Stimulated activated CD4-positive, alpha-beta T cell treated with anti-CD3 and anti-CD28 coated beads, Interleukin-1b, Interleukin-23, amount 100 ng/mL, for 4 hours (primary cell): ENCODE data around the gene MNX1.

Experiments
- DNase-seq, 2 donors: peaks; one replicate each; pipeline ENCODE4 v3.0.0-alpha.2; 2020; ENCODE audit warnings: low read depth in 2 of 2

Gene MNX1

GRCh38 chr7:157014635-157015555 is 4.4 kb upstream of the MNX1 start:
- DNase-seq = no peak

GRCh38 chr7:157013602-157014549 is 3.4 kb upstream of the MNX1 start:
- DNase-seq = no peak

GRCh38 chr7:157013101-157013500 is 2.6 kb upstream of the MNX1 start:
- no peak for DNase-seq

- DNase-seq = no peak
Observed at GRCh38 chr7:157012113-157012547, 1.7 kb upstream of the MNX1 start.

- no peak for DNase-seq
Observed at GRCh38 chr7:157011333-157012112, 1.1 kb upstream of the MNX1 start.

- DNase-seq = no peak
Observed at GRCh38 chr7:157009778-157010587, 480 bp downstream of the MNX1 start.

- no peak for DNase-seq
Observed at GRCh38 chr7:157009170-157009777, 1.2 kb downstream of the MNX1 start.

- no peak for DNase-seq
Observed at GRCh38 chr7:157008206-157009169, 2.0 kb downstream of the MNX1 start.

- DNase-seq = no peak
Observed at GRCh38 chr7:157007470-157008066, 2.9 kb downstream of the MNX1 start.

- DNase-seq = no peak
Observed at GRCh38 chr7:157006829-157007469, 3.5 kb downstream of the MNX1 start.

- no peak for DNase-seq
Observed at GRCh38 chr7:157006205-157006747, 4.2 kb downstream of the MNX1 start.

GRCh38 chr7:157005456-157006204 is 4.8 kb downstream of the MNX1 start:
- no peak for DNase-seq

GRCh38 chr7:157004521-157005455 is 5.7 kb downstream of the MNX1 start:
- DNase-seq = no peak

GRCh38 chr7:157003756-157004520 is 6.5 kb downstream of the MNX1 start:
- no peak for DNase-seq

- DNase-seq = no peak
Observed at GRCh38 chr7:157003445-157003755, 7.1 kb downstream of the MNX1 start.
